Activated CD8-positive, alpha-beta memory T cell treated with anti-CD3 and anti-CD28 coated beads, Interleukin-2, amount 50 U/mL, for 4 hours (primary cell): ENCODE data around the gene TP73.
A peak's percentile ranks its signal among the peaks of the same experiment; 100 is the strongest.
"Not testable (repeated sequence)": the region's sequence is repeated elsewhere in the genome, so short reads cannot be mapped to it uniquely, and the experiment has no call there.

Experiments
- DNase-seq: peaks from one replicate; pipeline ENCODE4 v3.0.0-alpha.2; 2020

The TP73 gene

GRCh38 chr1:3618881-3619671 lies 33.2 kb upstream of the TP73 start:
- DNase-seq: peak; percentile 74

DNA sequence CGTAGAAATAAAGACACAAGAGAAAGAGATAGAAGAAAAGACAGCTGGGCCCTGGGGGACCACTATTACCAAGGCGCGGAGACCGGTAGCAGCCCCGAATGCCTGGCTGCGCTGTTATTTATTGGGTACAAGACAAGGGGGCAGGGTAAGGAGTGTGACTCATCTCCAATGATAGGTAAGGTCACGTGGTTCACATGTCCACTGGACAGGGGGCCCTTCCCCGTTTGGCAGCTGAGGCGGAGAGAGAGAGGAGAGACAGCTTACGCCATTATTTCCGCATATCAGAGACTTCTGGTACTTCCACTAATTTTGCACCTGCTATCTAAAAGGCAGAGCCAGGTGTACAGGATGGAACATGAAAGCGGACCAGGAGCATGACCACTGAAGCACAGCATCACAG lies 31.6 kb upstream of the TP73 start:
- DNase-seq: no peak

DNA sequence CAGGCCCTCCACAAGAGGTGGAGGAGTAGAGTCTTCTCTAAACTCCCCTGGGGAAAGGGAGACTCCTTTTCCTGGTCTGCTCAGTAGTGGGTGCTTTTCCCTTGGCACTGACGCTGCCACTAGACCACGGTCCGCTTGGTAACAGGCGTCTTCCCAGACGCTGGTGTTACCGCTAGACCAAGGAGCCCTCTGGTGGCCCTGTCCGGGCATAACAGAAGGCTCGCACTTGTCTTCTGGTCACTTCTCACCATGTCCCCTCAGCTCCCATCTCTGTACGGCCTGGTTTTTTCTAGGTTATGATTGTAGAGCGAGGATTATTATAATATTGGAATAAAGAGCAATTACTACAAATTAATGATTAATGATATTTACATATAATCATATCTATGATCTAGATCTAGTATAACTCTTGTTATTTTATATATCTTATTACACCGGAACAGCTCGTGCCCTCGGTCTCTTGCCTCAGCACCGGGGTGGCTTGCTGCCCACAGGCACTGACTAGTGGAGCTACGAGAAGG lies 31.1 kb upstream of the TP73 start:
- not testable (repeated sequence) for DNase-seq

GRCh38 chr1:3622102-3622501 lies 30.2 kb upstream of the TP73 start:
- not testable (repeated sequence) for DNase-seq

DNA sequence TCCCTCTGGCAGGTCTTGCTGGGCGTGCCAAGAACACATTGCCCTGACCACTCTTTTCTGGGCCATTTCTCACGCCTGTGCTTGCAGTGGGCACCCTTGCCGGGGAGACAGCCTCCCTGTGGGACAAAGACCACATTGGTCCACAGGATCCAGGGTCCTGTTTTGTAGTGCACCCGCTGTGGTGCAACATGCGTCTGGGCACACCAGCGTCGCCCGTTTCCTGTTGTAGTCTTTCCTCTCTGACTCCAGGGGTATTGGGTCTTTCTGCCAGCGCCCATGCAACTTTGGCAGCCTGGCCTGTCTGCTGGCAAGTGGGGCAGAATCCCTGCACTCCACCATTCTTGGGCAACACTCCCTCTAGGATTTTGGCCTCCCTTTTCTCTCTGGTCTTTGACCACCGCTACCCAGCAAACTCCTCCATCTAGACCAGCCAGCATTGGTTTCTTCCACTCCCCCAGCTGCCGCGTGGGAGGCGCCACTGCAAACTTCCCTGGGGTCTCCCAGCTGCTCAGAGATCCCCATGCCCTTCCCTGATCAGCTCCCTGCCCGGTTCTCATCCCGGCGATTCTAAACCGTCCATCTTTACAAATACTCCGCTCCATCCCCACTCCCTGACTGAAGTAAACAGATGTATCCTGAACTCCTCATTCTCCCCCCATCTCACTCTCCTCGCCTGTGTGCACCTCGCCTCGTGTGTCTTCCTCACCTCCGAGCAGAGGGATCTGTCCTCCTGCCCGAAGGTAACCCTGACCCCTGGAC lies 28.7 kb upstream of the TP73 start:
- DNase-seq: no peak

DNA sequence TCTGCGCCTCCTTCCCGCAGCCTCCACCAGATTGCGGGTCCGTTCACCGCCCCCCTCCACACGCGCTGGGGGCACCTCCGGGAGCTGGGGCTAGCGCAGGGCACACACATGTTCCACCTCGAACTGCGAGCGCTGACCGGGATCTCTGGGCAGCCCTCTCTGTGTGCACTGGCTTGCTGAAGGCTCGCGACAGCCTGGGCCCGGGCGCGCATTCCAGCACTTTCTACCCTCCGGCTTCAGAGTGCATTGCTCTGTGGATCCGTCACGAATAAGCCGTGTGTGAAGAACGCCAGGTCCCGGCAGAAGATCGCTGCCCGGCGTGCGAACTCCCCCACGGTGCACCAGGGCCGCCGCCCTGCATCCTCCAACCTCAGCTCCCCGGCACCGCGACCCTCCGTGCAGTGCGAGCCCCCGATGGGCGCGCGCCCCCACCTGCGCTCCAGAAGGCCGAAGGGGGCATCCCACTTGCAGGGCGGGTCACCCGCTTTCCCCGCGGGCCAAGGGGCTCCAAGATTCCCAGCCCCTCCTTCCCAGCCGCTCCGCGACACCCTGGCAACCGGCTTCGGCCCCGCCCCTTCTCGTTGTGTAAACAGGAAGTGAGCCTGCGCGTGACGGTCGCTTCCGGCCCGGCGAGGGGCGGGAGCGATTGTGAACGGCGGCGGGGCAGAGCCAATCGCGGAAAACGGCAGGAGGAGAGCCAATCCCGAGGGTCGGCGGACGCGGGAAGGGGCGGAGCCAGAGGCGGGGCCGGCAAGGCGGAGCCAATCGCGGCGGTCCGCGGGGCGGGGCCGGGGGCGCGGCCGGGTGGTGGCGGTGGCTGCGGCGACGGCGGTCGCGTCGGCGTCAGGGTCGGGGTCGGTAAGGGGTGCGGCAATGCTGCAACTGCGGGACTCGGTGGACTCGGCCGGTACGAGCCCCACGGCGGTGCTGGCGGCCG lies 27.8 kb upstream of the TP73 start, which contains the start of gene TPRG1L:
TPRG1L (plus strand) TSS at position 816 of the 937 bp plus-strand sequence; CDS start at position 874, 58 bp downstream.
- peak; percentile 98 for DNase-seq

DNA sequence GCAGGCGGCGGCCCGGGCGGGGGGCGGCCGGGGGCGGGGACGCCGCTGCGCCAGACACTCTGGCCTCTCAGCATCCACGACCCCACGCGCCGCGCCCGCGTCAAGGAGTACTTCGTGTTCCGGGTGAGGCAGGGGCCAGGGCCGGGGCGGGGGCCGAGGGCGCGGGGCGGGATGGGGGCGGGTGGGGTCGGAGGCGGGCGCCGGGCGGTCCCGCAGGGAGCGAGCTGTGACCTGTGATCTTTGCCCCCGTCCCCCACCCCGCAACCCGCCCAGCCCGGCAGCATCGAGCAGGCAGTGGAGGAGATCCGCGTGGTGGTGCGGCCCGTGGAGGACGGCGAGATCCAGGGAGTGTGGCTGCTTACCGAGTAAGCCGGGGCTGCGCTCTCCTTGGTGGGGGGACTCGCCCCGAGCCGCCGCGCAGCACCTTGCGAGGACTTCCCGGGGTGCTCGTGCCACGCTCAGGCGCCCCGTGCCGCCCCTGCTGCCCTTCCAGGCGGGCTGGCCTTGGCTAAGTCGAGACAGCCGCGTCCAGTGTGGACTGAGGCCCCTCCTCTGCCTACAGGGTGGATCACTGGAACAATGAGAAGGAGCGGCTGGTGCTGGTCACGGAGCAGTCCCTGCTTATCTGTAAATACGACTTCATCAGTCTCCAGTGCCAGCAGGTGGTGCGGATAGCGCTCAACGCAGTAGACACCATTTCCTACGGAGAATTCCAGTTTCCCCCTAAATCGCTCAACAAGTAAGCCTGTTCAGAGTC lies 27.0 kb upstream of the TP73 start:
- peak; percentile 31 for DNase-seq

DNA sequence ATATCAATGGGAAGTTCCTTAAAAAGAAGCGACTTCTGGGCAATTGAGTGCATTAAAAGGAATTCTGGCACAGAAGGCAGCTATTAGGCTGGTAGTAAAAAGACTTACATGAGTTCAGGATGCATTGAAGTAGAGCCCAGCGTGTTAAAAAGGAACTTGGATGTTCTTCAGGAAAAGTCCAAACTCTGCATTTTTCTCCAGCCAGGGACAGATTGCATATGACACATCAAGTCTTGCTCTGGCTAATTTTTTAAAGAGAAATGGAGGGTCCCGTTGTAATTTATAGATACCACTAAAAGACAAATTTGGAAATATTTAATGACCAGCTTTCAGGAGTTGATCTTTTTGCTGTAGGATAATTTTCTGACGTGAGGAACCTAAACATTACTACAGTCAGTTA lies 26.3 kb upstream of the TP73 start:
- no peak for DNase-seq

GRCh38 chr1:3627515-3628253 lies 24.6 kb upstream of the TP73 start:
- no peak for DNase-seq

- DNase-seq: no peak
These were observed 23.9 kb upstream of the TP73 start for GRCh38 chr1:3628445-3628844.

DNA sequence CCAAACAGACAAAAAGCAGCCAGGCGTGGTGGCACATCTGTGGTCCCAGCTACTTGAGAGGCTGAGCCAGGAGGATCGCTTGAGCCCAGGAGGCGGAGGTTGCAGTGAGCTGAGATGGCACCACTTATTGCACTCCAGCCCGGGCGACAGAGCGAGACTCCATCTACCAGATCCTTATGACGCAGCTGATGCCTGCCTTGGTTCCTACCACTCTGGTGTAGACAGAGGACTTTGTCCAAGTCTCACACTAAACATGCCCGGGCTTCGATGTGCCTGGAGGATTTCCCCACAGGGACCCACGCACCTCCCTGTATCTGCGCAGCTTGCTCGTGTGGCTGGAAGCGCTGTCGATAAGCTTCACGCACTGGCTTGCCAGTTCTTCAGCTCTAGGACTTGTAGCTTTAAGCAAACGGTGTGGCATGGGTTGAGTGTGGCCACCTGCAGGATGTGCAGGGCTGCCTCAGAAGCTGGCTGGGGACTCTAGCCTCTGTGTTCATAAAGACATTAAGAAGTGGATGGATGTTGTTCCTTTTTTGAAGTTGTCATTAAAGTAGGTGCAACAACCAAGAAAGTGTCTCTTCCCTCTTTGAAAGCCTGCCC lies 22.7 kb upstream of the TP73 start:
- no peak for DNase-seq

DNA sequence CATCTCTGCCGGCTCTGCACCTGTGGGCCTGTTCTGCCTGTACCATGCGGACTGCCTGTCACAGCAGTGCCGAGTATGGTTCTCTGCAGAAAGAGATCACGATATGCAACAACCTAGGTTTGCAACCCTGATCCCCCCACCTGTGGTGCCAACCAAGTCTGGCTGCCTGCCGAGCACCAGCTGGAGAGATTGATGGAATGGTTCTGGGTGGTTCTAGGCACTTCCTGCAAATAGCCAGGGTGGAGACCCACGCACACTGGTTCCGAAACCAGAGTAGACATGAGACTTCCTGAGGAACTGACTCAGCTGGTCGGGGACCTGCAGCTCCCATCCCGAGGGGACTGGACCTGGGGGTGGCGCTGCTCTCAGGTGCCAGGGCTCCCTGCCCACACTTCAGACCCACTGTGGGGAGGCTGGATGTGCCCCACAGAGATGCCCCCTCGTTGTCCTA lies 22.1 kb upstream of the TP73 start:
- no peak for DNase-seq

GRCh38 chr1:3630914-3631313 lies 21.4 kb upstream of the TP73 start:
- no peak for DNase-seq

DNA sequence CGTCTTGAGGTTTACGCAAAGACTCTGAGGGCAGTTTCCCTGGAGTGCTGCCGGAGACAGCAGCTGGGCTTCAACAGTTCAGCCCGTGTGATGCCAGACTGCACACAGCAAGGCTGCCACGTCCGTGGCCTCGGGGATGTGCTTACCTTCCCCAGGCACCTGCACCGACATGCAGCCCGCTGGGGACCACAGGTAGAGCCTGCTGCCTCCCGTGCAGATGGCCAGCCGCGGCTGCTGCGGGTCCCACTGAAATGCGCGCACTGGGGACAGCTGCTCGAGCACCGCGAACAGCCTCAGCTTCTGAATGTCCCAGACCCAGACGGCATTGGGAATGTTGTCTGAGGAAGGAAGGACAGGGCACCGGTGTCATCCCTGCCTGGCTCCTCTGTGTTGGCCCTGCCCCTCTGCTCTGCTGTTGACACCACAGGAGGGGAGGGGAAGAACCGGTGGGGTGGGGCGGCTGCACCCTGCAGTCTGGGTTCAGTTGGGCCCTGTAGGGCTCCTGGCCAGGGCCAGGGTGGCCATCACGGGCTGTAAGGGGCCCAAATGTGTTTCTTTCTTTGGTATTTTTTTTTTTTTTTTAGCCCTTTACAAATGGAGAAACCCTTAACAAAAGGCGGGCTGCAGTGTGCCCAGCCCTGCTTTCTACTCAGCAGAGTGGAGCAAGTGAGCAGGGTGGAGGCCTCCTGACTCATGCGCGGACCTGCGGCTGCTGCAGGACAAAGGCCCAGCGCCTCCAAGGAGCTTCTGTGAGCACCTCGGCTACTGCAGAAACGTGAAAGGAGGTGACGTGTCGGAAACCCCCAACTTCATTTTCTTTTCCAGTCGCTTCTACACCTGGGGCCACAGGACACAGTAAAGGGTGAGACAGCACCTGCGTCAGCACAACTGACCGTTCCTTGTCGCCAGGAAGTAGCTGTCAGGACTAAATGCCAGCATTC lies 20.7 kb upstream of the TP73 start:
- no peak for DNase-seq

DNA sequence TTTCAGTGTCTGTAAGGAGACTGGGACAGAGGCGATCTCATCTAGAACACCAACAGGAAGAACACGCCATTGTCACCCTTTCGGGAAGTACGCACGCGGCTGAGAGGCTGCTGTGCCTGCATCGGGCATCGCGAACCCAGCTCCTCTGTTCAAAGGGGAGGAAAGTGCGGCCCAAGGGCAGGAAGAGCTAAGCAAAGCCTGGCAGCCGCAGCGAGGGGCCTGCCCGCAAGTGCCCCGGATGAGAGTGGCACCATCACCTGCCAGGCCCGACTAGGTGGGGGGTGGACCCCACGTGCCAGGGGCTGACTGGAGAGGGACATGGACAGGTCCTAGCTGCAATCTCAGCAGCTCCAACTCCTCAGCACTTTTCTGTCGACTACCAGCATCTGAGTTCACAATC lies 20.0 kb upstream of the TP73 start:
- no peak for DNase-seq

DNA sequence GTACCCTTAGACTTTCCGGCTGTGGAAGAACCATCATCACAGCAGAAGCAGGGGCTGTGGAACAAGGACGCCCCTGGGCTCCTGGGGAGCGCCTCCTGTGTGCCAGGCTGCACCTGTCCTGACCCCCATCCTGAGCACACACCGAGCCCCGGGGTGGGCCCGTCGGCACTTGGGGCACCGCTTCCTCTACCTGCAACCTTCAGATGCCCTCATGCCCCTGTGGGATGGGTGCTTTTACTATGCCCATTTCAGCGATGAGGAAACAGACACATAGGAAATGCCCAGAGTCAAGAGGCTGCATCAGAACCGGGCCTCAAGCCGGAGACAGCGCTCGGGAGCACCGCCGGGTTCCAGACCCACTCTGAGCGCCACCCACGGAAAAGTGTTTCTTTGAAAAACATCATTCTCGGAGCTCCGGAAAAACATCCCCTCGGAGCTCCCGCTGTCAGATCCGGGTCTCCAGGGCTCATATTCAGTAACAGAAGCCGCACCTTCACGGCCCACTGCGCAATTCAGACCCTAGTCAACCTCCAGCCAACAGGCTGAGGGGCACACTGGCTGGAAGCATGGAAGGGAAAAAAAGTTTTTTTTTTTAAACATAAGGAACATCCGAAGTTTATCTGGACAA lies 19.5 kb upstream of the TP73 start:
- no peak for DNase-seq

- DNase-seq: no peak
These were observed 18.8 kb upstream of the TP73 start for GRCh38 chr1:3633344-3634058.

- no peak for DNase-seq
These were observed 18.1 kb upstream of the TP73 start for GRCh38 chr1:3634059-3634800.
